Activated CD4-positive, alpha-beta T cell treated with anti-CD3 and anti-CD28 coated beads, Interleukin-2, Interleukin-6, amounts not matched to agents 100 ng/mL and 50 ng/mL, durations not matched to agents 16 hours and 8 hours (primary cell): Measurements from ENCODE around the gene UGDH.
"Not testable (repeated sequence)": the region's sequence is repeated elsewhere in the genome, so short reads cannot be mapped to it uniquely, and the experiment has no call there.

Source experiments
- DNase-seq: peaks from one replicate; pipeline ENCODE4 v3.0.0-alpha.2; 2020

UGDH gene

GRCh38 chr4:39494354-39494753, 32.9 kb downstream of the UGDH start:
- DNase-seq: no peak

DNA sequence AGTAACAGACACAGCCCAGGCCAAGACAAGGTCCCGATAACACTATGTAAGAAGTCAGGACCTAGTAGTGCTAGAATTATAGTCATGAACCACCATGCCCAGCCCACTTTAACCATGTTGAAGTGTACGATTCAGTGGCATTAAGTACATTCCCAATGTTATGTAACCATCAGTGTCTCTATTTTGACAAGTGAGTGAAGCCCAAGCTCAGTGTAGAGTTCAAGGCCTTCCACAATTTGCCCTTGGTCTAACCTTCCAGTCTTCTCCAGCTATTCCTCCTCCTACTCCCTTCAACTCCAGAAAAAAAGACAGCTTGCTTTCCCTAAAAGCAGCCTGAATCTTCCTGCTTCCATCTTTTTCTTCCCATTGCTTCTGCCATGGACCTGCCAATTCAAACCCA, 36.9 kb downstream of the UGDH start:
- DNase-seq: no peak

DNA sequence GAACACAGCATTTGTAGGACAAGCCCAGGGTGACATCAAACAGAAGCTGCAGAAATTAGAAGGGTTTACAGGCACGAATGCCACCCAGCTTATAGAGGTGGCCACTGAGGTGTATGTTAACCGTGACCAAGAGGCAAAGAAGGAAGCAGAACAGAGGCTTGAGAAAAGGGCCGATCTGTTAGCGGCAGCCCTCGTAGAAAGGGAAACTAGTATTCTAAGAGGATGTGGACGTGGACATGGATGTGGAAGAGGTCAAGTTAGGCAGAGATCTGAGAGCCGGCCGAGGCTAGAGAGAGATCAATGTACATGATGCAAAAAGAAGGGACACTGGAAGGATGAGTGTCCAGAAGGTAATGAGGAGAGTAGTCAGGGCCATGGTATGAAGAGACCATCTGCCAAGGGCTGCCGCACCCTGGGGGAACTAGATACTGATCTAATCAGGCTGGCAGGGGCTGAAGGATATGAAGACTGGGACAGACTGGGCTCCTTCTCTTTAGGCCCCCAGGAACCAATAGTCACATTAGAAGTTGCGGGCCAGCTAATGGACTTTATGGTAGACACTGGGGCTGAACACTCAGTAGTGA, 40.9 kb downstream of the UGDH start:
- no peak for DNase-seq

DNA sequence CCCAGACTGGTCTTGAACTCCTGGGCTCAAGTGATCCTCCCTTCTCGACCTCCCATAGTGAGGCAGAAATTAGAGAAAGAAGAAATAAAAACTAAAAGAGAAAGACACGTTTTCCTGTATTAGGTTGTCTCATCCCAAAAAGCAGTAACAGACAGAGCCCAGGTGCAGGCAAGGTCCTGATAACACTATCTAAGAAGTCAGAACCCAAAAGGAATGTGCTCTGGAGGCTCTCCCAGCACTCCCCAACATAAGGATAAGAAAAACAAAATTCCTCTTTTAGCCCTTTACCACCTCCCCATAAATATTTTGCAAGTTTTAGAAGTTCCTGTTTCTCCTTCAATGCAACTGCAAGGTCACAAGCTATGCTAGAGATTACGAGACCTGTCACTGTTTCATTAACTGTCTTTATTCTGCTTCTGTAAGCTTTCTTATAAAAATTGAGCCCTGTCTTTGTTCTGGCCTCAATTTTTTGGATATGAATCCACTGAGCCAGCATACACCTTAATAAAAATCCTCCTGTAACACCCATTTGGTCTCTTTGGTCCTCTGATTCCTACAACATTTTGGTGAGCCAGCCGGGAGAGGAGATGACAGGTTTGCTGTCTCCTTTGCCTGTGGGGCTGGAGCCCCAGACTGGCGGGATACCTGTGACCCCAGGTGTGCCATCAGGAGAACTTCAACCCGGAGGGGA, 42.5 kb downstream of the UGDH start:
- DNase-seq: no peak

DNA sequence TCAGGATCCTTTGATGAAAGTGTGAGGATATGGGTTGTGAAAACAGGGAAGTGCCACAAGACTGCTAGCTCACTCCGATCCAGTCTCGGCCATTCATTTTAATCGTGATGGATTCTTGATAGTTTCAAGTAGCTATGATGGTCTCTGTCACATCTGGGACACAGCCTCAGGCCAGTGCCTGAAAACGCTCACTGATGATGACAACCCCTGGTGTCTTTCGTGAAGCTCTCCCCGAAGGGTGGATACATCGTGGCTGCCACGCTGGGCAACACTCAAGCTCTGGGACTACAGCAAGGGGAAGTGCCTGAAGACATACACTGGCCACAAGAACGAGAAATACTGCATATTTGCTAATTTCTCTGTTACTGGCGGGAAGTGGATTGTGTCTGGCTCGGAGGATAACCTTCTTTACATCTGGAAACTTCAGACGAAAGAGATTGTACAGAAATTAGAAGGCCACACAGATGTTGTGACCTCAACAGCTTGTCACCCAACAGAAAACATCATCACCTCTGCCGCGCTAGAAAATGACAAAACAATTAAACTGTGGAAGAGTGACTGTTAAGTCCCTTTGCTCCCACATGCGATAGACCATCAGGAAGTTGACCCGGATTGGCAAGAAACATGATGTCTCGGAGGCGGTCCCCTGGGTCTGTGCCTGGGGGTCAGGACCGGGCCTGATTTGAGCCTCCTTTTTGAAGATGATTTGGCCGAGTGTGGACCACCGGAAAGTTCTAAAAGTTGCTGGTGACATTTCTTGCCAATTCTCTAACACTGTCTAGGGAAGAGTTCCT, 46.1 kb downstream of the UGDH start:
- no peak for DNase-seq

DNA sequence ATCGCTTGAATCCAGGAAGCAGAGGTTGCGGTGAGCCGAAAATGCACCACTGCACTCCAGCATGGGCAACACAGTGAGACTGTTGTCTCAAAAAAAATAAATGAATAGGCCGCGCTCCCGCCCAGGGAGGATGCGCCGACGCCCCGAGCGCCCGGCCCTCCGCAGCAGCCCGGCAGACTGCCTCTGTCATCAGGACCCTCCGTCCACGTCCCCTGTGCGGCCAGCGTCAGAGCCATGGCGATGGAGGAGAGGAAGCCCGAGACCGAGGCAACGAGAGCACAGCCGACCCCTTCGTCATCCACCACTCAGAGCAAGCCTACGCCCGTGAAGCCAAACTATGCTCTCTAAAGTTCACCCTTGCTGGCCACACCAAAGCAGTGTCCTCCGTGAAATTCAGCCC, 47.0 kb downstream of the UGDH start:
- no peak for DNase-seq

DNA sequence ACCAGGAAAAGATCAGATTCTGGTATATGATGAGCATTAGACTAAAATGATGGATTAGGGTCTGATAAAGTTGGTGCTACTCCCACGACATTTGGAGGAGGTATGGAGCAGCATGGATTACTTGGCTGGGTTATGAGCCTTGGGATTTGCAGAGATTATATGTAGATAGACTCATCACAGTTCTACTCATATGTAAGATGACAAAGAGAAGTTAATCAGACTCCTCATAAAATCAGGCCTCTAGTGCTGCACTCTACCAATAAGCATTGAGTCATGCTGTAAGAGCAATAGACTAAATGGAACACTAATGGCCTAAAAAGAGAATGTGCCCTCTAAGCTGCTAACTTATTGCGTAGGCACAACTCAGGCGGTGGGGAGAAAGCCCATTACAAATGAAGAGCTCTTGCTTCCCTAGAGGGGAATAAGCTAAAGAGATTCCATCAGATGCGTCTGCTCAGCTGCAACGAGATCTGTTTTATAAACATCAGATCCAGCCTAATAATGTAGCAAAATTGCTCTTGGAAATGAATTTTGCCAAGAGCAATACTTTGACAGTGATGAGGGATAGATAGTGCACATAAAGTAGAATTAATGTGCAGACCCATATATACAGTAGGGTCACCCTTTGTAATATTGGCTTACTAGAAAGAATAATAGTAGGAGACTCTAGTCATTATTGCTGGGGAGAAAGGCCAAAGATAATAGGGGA, 50.9 kb downstream of the UGDH start:
- DNase-seq: no peak

DNA sequence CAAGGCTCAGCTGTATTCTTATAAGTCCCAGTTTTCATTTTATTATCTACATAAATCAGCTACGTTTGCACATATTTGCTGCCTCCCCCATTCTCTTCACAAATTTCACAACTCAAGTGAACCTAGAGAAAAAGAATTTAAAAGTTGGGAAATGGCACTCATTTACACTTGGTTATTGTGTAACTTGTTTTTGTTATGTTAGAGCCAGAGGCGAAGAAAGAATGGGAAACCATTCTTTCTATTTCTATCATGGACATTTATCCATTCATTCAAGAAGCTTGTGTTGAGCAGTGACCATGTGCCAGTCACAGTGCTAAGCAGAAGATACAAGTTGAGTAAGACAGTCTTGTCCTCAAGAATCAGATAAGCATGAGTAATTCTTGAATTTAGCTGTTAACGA, 54.8 kb downstream of the UGDH start:
- no peak for DNase-seq

DNA sequence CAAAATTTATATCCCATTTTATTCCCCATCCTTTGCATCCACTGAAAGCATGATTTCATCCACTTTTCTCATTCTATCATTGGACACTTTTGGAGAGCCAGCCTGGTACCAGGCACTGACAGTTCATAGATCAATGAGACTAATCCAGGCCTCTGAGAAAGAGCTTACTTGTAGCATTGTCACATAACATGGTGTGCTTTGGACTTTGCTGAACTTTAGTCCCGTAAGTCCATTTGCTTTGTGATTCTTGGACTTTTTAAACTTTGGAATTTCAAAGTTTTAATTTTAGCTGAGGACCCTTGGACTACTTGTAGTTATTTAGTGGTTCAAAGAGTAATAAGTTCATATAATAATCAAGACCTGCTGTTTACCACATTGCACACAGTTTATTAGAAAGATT, 56.8 kb downstream of the UGDH start:
- no peak for DNase-seq

DNA sequence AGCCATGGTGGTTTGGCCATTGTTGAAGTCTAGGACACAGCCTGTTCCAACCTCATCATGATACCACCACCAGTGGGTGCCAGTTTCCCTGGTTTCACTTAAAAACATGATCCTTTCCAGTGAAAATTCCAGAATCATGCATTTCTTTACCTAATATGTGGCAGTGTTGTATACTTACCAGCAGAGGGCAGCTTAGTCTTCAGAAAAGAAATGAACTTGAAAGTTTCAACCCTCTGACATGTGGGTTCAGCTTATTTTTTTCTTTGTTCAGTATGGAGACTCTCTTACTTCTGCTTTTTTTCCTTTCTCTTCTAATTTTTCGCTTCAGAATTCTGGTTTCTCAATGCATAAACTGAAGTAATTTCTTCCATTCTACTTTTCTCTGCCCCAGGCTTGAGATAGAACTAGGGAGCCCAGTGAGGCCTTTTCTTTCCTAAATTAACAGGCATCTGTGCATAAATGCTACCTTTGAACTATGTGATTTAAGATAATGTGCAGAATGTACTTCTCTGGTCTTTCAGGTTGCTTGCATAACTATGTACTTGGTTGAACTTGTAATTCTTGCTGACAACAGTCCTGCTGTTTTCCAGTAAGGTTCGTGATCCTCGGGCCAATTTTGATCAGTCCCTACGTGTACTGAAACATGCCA, 57.7 kb downstream of the UGDH start:
- DNase-seq: peak; percentile 50

- no peak for DNase-seq
Observed at GRCh38 chr4:39467464-39467863, 59.8 kb downstream of the UGDH start.

GRCh38 chr4:39466747-39467146, 60.5 kb downstream of the UGDH start:
- no peak for DNase-seq

- DNase-seq: peak; percentile 58
Observed at GRCh38 chr4:39464886-39465501, 62.2 kb downstream of the UGDH start.

GRCh38 chr4:39458505-39459300, 68.5 kb downstream of the UGDH start, which contains the start of the genes LIAS and RPL9:
TSS of gene LIAS (plus strand) at chr4:39459056. CDS start at chr4:39459118, 62 bp downstream.
TSS of gene RPL9 (minus strand) at chr4:39458922. CDS start at chr4:39458439, 483 bp downstream.
- DNase-seq: peak; percentile 96

DNA sequence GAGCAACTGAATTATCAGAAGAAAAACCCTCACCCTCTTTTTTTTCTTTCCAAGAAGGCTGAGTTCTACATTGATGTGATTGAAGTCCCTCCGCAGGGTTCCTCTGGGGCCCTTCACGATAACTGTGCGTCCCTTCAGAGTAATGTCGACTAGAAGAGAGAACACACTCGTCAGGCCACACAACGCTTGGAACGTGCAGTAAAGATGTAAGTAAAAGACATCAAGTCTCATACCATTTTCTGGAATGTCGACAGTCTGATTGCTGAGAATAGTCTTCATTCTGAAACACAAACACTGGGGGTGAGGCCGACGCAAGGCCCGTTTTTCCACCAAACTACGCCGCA, 69.1 kb downstream of the UGDH start:
- not testable (repeated sequence) for DNase-seq

DNA sequence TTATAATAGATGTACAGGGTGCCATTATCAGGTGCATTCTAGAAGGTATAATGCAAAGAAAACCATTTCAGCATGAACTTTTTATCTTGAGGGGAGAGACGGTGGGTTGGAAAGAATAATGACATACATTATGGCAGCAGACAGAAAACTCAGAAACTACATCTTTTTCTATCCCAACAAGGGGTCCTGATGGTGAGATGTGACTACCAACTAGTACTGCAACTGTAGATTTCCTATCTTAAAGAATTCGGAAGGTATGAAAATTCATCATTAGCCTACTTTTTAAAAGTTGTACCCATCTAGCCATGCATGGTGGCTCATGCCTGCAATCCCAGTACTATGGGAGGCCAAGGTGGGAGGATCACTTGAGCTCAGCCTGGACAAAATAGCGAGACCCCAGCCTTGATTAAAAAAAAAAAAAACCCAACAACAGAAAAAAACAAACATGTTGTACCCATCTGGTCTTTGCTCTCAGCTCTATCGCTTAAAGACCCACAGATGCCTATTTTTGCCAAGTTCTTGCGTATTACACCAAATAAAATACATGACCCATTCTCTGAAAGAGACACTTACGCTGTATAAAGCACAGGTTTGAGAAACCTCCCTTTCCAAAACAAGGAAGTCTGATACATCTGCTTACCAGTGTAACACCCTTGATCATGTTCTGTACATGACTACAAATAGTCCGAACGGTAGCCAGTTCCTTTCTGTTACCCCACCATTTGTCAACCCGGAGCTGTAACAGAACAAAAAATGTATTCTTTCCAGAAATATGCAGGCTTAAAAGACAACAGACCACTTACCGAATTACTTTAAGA, 70.1 kb downstream of the UGDH start:
- no peak for DNase-seq

- DNase-seq: no peak
Observed at GRCh38 chr4:39455486-39455885, 71.8 kb downstream of the UGDH start.

DNA sequence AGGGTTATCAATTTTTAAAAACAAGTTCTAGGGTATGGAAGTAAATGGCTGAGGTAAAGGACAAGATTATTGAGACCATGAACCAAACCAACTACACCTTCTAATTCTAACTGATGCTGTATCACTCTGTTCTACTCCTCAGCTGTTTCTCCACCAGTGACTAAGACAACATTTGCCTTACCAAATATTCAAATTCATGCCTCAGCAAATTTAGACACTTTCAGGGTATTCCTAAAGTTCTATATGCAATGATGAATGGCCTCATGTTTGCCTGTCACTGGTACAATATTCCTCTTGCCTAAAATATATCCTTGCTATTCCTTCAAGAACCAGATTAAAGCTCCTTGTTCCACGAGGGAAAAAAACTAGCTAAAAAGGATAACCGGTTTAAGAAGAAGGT, 73.5 kb downstream of the UGDH start:
- DNase-seq: no peak

DNA sequence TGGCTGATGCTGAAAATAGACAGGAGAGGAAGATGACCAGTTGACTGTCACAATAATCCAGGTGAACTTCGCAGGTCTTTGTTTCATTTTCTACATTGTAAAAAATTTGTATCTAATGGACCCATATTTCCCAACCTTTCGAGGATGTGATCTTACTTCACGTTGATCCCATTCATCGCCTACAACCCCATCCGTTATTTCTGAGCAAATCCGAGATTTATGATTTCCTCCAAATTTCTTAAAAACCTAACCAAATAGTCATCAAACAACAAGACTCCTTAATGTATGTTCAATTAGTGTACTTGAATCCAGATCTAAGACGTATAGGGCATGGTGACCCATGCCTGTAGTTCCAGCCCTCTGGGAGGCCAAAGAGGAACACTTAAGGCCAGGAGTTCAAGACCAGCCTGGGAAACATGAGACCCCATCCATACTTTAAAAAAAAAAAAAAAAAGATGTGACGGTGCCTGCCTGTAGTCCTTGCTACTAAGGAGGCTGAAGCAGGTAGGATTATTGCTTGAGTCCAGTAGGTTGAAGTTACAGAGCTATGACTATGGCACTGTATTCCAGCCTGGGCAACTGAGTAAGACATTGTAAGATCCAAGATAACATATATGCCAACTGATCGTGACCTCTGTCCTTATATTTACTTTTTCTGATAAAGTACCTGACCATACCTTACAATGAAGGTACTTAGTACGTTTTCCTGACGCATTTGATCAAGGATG, 74.2 kb downstream of the UGDH start:
- no peak for DNase-seq
